Measurements from ENCODE around the gene CCBE1.

DNA sequence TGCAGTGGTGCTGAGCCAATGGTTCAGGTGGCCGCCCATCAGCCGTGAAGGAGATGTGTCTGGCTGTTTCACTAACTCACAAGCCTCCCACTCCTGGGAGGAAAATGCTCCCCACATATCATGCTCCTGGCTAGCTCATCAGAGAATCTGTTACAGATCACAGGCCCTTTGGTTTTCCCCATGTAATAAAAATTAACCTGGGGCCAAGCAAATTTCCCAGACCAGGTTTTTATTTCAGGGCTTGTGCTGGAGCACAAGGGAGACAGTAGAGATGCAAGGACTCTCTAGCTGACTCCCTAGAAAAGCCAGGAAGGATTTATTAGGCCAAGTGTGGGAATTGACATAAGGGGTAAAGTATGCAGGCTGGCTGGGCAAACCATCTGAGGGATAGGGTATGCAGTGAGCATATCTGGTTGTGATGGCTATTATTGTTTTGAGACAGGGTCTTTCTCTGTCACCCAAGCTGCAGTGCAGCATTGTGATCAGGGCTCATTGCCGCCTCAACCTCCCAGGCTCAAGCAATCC, 40.6 kb upstream of the CCBE1 start:
- TF ChIP-seq JUND (IDR thresholded peaks at IDR 0.05) (no peak), SIN3A (IDR thresholded peaks at IDR 0.05; ENCODE audit: borderline replicate concordance, low read depth, low read length) (no peak), POLR2AphosphoS5 (IDR thresholded peaks at IDR 0.05; ENCODE audit: low read depth, low read length) (no peak), TEAD4 (IDR thresholded peaks at IDR 0.05; ENCODE audit: borderline replicate concordance, insufficient read depth) (no peak), EZH2phosphoT487 (IDR thresholded peaks at IDR 0.05; ENCODE audit: borderline replicate concordance, low read depth) (no peak), FOXM1 (IDR thresholded peaks at IDR 0.05; ENCODE audit: low read depth) (no peak), YY1 (IDR thresholded peaks at IDR 0.05; ENCODE audit: low read depth) (no peak)
- TF ChIP-seq, protein P1, sequence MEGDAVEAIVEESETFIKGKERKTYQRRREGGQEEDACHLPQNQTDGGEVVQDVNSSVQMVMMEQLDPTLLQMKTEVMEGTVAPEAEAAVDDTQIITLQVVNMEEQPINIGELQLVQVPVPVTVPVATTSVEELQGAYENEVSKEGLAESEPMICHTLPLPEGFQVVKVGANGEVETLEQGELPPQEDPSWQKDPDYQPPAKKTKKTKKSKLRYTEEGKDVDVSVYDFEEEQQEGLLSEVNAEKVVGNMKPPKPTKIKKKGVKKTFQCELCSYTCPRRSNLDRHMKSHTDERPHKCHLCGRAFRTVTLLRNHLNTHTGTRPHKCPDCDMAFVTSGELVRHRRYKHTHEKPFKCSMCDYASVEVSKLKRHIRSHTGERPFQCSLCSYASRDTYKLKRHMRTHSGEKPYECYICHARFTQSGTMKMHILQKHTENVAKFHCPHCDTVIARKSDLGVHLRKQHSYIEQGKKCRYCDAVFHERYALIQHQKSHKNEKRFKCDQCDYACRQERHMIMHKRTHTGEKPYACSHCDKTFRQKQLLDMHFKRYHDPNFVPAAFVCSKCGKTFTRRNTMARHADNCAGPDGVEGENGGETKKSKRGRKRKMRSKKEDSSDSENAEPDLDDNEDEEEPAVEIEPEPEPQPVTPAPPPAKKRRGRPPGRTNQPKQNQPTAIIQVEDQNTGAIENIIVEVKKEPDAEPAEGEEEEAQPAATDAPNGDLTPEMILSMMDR (IDR thresholded peaks at IDR 0.05), result no peak
